ENCODE results near the gene SYT7. TPM values are rescaled to one million over a fixed set of nuclear protein-coding genes. Genes with fewer than 3 reads are reported as not detected.
A peak's percentile ranks its signal among the peaks of the same experiment; 100 is the strongest.

The SYT7 gene
- total RNA-seq, 1 donor from 2014 or later: 4.8 TPM

DNA sequence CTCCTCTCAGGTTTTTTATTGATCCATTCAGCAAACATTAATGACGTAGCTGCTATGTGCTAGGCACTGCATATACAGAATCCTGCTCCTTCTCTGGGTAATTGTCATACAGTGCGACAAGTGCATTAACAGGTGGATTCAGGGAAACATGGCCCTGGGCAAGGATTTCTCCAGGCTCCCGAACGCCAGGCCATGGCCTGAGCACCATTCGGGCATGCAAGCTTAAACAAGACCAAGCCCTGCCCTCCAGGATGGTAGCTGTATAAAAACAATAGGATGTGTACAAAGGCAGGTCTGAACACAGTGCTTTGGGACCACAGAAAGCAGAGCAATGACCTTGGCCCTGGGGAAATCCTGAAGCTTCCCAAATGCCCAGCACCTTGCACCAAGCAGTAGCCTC, 9.1 kb upstream of the SYT7 start:
- Histone ChIP-seq H3K36me3 (no peaks in the 10 kb centered on the region), H3K4me1 (peaks cover 19% of the 10 kb centered on the region), H3K4me3 (no peak overlapping the region), H3K27ac (no peak overlapping the region), H3K27me3 (peaks cover 7% of the 10 kb centered on the region), H3K9me3 (no peaks in the 10 kb centered on the region)
- DNase-seq (no peak), ATAC-seq (no peak)
- TF ChIP-seq, protein P1, sequence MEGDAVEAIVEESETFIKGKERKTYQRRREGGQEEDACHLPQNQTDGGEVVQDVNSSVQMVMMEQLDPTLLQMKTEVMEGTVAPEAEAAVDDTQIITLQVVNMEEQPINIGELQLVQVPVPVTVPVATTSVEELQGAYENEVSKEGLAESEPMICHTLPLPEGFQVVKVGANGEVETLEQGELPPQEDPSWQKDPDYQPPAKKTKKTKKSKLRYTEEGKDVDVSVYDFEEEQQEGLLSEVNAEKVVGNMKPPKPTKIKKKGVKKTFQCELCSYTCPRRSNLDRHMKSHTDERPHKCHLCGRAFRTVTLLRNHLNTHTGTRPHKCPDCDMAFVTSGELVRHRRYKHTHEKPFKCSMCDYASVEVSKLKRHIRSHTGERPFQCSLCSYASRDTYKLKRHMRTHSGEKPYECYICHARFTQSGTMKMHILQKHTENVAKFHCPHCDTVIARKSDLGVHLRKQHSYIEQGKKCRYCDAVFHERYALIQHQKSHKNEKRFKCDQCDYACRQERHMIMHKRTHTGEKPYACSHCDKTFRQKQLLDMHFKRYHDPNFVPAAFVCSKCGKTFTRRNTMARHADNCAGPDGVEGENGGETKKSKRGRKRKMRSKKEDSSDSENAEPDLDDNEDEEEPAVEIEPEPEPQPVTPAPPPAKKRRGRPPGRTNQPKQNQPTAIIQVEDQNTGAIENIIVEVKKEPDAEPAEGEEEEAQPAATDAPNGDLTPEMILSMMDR (IDR thresholded peaks at IDR 0.05): no peak
- intact Hi-C loops (cut with DNase I): no loop called here

DNA sequence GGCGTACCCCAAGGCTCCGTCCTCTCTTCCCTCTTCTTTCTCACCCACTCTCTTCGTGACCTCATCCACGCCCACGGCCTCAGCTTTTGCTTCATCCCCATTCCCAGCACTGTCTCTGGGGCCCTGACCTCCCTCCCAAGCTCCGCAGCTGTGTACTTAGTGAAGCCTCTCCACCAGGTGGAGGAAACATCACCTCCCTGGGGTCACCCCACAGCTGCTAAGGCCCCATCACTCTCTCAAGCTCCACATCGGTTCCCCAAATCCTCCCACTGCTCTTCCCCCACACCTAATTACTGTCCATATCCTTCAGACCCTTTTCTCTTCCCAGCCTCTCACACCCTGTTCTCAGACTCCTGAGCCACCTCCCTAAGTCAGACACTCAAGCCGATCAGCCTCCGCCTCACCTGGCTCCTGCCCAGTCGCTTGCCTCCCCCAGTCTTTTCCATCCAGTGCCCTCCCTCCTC, 7.9 kb upstream of the SYT7 start:
- TF ChIP-seq, protein P1 (IDR thresholded peaks at IDR 0.05): no peak
- Histone ChIP-seq H3K27me3 (peaks cover 7% of the 10 kb centered on the region), H3K4me1 (peaks cover 19% of the 10 kb centered on the region), H3K27ac (no peak overlapping the region), H3K9me3 (no peaks in the 10 kb centered on the region), H3K36me3 (no peaks in the 10 kb centered on the region), H3K4me3 (peak overlapping the region; percentile 57)
- ATAC-seq (peak; percentile 54), DNase-seq (peak; percentile 85)
- intact Hi-C loops (cut with DNase I): no loop called here

DNA sequence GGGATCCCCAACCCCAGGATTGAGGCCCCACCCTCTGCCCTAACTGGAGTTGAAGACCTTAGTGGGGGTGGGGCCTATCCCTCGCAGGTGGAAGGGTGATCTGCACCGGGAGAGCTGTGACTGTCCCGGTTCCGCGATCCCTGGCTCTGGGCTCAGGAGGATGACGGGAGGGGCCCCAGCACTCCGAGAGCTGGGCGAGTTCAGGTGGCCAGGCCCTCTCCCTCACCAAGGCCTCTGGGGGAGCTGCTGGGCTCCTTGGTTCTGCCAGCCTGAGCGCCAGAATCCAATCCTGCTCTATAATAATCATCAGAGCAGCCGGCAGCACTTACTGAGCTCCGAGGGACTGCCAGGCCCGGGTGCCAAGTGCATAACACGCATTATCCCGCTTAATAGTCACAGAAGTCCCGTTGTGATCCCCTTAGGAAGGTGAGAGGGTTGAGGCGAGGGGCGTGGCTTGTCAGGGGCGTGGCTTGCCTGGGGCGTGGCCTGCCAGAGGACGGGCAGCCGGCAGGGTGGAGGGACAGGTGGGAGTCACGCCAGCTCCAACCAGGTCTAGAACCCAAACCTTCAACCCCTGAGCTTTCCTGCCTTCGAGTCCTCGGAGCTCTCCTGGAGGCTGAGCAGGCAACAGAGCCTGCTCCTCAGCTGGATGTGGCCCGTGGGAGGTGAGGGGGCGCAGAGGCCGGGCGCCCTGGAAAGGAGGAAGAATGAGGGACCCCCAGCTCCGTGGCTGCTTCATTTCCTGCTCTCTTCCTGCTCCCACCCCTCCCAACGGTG, 7.3 kb upstream of the SYT7 start:
- intact Hi-C loops (cut with DNase I): no loop called here
- Histone ChIP-seq H3K27ac (peak overlapping the region; percentile 63), H3K36me3 (no peaks in the 10 kb centered on the region), H3K9me3 (no peaks in the 10 kb centered on the region), H3K27me3 (peaks cover 7% of the 10 kb centered on the region), H3K4me3 (peak overlapping the region; percentile 57), H3K4me1 (peaks cover 19% of the 10 kb centered on the region)
- ATAC-seq (peak; percentile 77), DNase-seq (peak; percentile 86)
- TF ChIP-seq, protein P1 (IDR thresholded peaks at IDR 0.05): peak; percentile 38

DNA sequence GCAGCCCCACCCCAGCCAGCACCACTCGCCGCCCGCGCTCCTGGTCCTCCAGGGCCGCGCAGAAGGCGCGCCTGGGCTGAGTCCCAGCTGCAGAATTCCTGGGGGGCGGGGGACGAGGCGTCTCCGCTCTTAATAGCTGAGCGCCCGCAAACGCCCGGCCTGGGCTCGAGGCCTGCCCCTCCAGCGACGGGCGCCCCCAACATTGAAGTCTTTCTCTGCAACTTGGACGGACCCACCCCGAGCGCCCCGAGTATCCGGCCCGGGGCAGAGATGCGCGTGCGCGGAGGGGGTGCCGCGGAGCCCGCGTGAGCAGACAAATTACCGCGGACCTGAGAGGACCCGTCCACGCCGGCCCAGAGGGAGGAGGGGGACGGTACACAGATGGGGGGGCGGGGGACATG, 6.7 kb upstream of the SYT7 start:
- Histone ChIP-seq H3K27ac (peak overlapping the region; percentile 63), H3K36me3 (no peaks in the 10 kb centered on the region), H3K27me3 (peaks cover 7% of the 10 kb centered on the region), H3K4me3 (peak overlapping the region; percentile 57), H3K9me3 (no peaks in the 10 kb centered on the region), H3K4me1 (peaks cover 19% of the 10 kb centered on the region)
- TF ChIP-seq, protein P1 (IDR thresholded peaks at IDR 0.05): no peak
- DNase-seq (peak; percentile 79), ATAC-seq (peak; percentile 77)
- intact Hi-C loops (cut with DNase I): no loop called here

DNA sequence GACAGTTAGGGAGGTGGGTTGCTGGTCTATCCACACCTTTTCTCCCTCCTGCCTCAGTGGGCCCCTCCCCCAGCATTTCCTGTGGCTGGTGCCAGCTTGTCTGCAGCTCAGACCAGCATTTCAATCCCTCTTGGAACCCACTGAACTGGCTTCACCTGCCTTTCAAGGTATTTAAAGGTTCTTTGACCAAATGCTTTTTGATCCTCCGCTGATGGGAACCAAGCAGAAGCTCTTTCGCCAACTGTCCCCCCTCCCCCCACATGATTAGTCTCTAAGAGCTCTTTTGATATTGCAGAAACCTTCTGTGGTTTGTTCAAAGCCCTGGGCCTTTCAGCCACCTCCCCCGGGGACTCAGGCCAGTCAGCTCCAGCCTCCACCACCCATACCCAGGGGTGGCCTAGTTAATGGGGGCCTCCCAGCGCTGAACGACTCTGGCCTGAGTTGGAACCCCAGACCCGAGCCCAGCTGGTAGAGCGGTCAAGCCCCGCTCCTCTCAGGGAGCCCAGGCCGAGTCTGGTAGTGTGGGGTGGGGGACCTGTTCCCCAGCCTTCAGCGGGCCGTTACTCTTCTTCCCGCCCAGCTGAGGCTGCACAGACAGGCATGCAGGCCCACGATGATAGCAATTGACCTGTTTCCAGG, 6.0 kb upstream of the SYT7 start:
- Histone ChIP-seq H3K27me3 (peaks cover 7% of the 10 kb centered on the region), H3K9me3 (no peaks in the 10 kb centered on the region), H3K27ac (peak overlapping the region; percentile 63), H3K4me3 (peak overlapping the region; percentile 57), H3K36me3 (no peaks in the 10 kb centered on the region), H3K4me1 (peaks cover 19% of the 10 kb centered on the region)
- no peak for DNase-seq
- intact Hi-C loops (cut with DNase I): no loop called here
- TF ChIP-seq, protein P1 (IDR thresholded peaks at IDR 0.05): no peak
- no peak for ATAC-seq
